Kidney (tissue), 14 donors: Measurements from ENCODE around the gene PIR. TPM values are rescaled to one million over a fixed set of nuclear protein-coding genes. Genes with fewer than 3 reads are reported as not detected.

ENCODE experiments used
- DNase-seq, 5 donors: peaks; one replicate each; pipeline ENCODE4 v3.0.0-alpha.2; 2013 to 2020
- FAIRE-seq: peaks from 2 replicates; lab custom pipeline; 2012; peaks lifted over from hg19 to GRCh38; lab: Jason Lieb, UNC
- H3K27ac ChIP-seq, 2 donors: one replicate each; pipeline ENCODE4 v1.7.0; 2013; ENCODE audit warnings: low read depth in 2 of 2, low read length in 2 of 2, inconsistent platforms in 1 of 2
- H3K27me3 ChIP-seq: one replicate; pipeline ENCODE4 v1.7.1; 2013; ENCODE audit warnings: low read length, inconsistent platforms; ENCODE audit not compliant: control insufficient read depth, insufficient read depth
- H3K36me3 ChIP-seq, 3 donors: one replicate each; pipeline versions ENCODE4 v1.7.0 to v1.7.1; 2013; ENCODE audit warnings: low read length in 3 of 3, control low read depth in 1 of 3, inconsistent platforms in 1 of 3; ENCODE audit not compliant: insufficient read depth in 3 of 3, control insufficient read depth in 2 of 3
- H3K4me1 ChIP-seq, 3 donors: one replicate each; pipeline versions ENCODE4 v1.7.0 to v1.7.1; 2013; ENCODE audit warnings: low read length in 3 of 3, inconsistent platforms in 1 of 3, low read depth in 1 of 3; ENCODE audit not compliant: control insufficient read depth in 2 of 3, insufficient read depth in 2 of 3
- H3K4me3 ChIP-seq, 3 donors: one replicate each; pipeline versions ENCODE4 v1.7.0 to v1.8.1; 2013; ENCODE audit warnings: low read length in 3 of 3, control low read depth in 1 of 3, inconsistent platforms in 1 of 3
- H3K9ac ChIP-seq, 3 donors: one replicate each; pipeline versions ENCODE4 v1.7.0 to v1.7.1; 2013; ENCODE audit warnings: low read length in 3 of 3, control low read depth in 1 of 3, inconsistent platforms in 1 of 3
- H3K9me3 ChIP-seq, 3 donors: one replicate each; pipeline versions ENCODE4 v1.7.0 to v1.7.1; 2013; ENCODE audit warnings: low read length in 3 of 3, control low read depth in 1 of 3, inconsistent platforms in 1 of 3; ENCODE audit not compliant: control insufficient read depth in 2 of 3, insufficient read depth in 1 of 3
- CTCF ChIP-seq: IDR thresholded peaks from 3 replicates; pipeline ENCODE4 v1.5.1; 2012; ENCODE audit warnings: mild to moderate bottlenecking, moderate library complexity, borderline replicate concordance; ENCODE audit not compliant: insufficient read depth; ENCODE audit errors: extremely low read depth
- intact Hi-C: fragments of 100-400 bp; cut with DNase I; formaldehyde crosslinking; loops from one replicate; pipeline ENCODE4 v1.11.1; 2022
- polyA plus RNA-seq: library from polyadenylated mRNA; stranded (reverse); fragments of 350-450 nt; fragmentation: Illumina TruSeq; extraction: RNeasy Lipid Tissue Mini Kit (QIAGEN cat#74804); gene quantifications from one replicate; pipeline ENCODE4 v1.2.3, GENCODE V29; 2014; ENCODE audit warnings: low read depth, low replicate concordance; ENCODE audit not compliant: insufficient read depth
- total RNA-seq: library from RNA; stranded (reverse); fragmentation: NEBNext Ultra II Directional; extraction: Animal tissue kit (Norgen Biotek cat#: 25700); gene quantifications from one replicate; pipeline ENCODE4 v1.2.1, GENCODE V29; 2021
- donor health status: control.
- donor health status: control.
- donor health status: control.
- donor health status: control.
- donor health status: control.
- donor health status: DM: yes; HTN: yes; CAD: no.
- donor health status: Normal renal cell carcinoma (clear cell type).

Gene PIR
- total and polyA plus RNA-seq, 2 donors from 2014 or later = 7.0 to 36.5 TPM

GRCh38 chrX:15497865-15498264 lies 4.7 kb upstream of the PIR start:
- Histone ChIP-seq H3K36me3 (no peaks in the 10 kb centered on the region), H3K27me3 (peaks cover 15% of the 10 kb centered on the region), H3K9ac (no peak overlapping the region), H3K4me3 (no peak overlapping the region), H3K9me3 (no peaks in the 10 kb centered on the region), H3K27ac (no peak overlapping the region), H3K4me1 (no peaks in the 10 kb centered on the region)
- DNase-seq (peak in 4 of 5 donors; percentile 34 to 47 (median 42)), FAIRE-seq (no peak)
- intact Hi-C loops = no loop called here
- TF ChIP-seq CTCF = peak; percentile 65

- FAIRE-seq (no peak), DNase-seq (no peak)
- Histone ChIP-seq H3K36me3 (no peaks in the 10 kb centered on the region), H3K9ac (no peak overlapping the region), H3K9me3 (no peaks in the 10 kb centered on the region), H3K4me3 (no peak overlapping the region), H3K4me1 (peaks cover 0 to 2% (median 0%) of the 10 kb centered on the region in 3 donors), H3K27me3 (peaks cover 17% of the 10 kb centered on the region), H3K27ac (no peak overlapping the region)
- intact Hi-C loops = no loop called here
- TF ChIP-seq CTCF = no peak
Measured at GRCh38 chrX:15496824-15497223, 3.7 kb upstream of the PIR start.

- DNase-seq = no peak
- no peak overlapping the region for H3K9ac ChIP-seq
- intact Hi-C loops = no loop called here
- H3K9me3 ChIP-seq = no peaks in the 10 kb centered on the region
- peaks cover 17% of the 10 kb centered on the region for H3K27me3 ChIP-seq
- peaks cover 0 to 2% (median 0%) of the 10 kb centered on the region in 3 donors for H3K4me1 ChIP-seq
- TF ChIP-seq CTCF = no peak
- no peak overlapping the region for H3K27ac ChIP-seq
- no peak for FAIRE-seq
- no peaks in the 10 kb centered on the region for H3K36me3 ChIP-seq
- no peak overlapping the region for H3K4me3 ChIP-seq
Measured at GRCh38 chrX:15495801-15496200, 2.7 kb upstream of the PIR start.

- no peak for DNase-seq
- Histone ChIP-seq H3K27ac (no peak overlapping the region), H3K9me3 (no peaks in the 10 kb centered on the region), H3K4me1 (peaks cover 0 to 2% (median 0%) of the 10 kb centered on the region in 3 donors), H3K4me3 (peak overlapping the region in 2 of 3 donors; percentile 51 to 59), H3K27me3 (peaks cover 14% of the 10 kb centered on the region), H3K9ac (no peak overlapping the region), H3K36me3 (no peaks in the 10 kb centered on the region)
- intact Hi-C loops = no loop called here
- FAIRE-seq = no peak
- no peak for TF ChIP-seq CTCF
Measured at GRCh38 chrX:15492469-15492868, 664 bp downstream of the PIR start.
